Adrenal gland (tissue), 12 donors: ENCODE results near the gene ZNF350. TPM values are rescaled to one million over a fixed set of nuclear protein-coding genes. Genes with fewer than 3 reads are reported as not detected.

Experiments used
- DNase-seq, 7 donors: peaks; one replicate each; pipeline ENCODE4 v3.0.0-alpha.2; 2019 to 2020
- H3K27ac ChIP-seq, 5 donors: fragments of 200-600 bp; sonication (generic) in 4 of 5; 1 replicate in 3 of 5; 2 replicates in 2 of 5; pipeline versions ENCODE4 v1.5.1 to v1.8.0; 2016 to 2020; ENCODE audit warnings: mild to moderate bottlenecking in 1 of 5
- H3K27me3 ChIP-seq: fragments of 200-600 bp; 2 replicates; pipeline ENCODE4 v1.8.0; 2021
- H3K36me3 ChIP-seq, 2 donors: fragments of 200-600 bp; replicated peaks in 1 of 2; 1 replicate in 1 of 2; 2 replicates in 1 of 2; pipeline versions ENCODE4 v1.5.1 to v1.8.0; 2018 to 2022
- H3K4me1 ChIP-seq, 2 donors: fragments of 200-600 bp; replicated peaks in 1 of 2; 1 replicate in 1 of 2; 2 replicates in 1 of 2; pipeline versions ENCODE4 v1.5.1 to v1.8.0; 2018 to 2021
- H3K4me3 ChIP-seq, 4 donors: fragments of 200-600 bp; sonication (generic) in 3 of 4; one replicate each; pipeline ENCODE4 v1.5.1; 2016 to 2018
- H3K9me3 ChIP-seq, 3 donors: fragments of 200-600 bp; sonication (generic) in 1 of 3; replicated peaks in 1 of 3; 1 replicate in 2 of 3; 2 replicates in 1 of 3; pipeline versions ENCODE4 v1.5.1 to v1.8.0; 2016 to 2021
- CTCF ChIP-seq, 6 experiments: fragments of 450-650 bp in 4 of 6; fragments of 200-600 bp in 2 of 6; sonication (generic) in 1 of 6; IDR thresholded peaks; 1 replicate in 5 of 6; 2 replicates in 1 of 6; pipeline versions ENCODE4 v1.5.1 to v1.8.0; 2016 to 2021; ENCODE audit warnings: antibody characterized with exemption in 6 of 6, mild to moderate bottlenecking in 2 of 6, moderate library complexity in 1 of 6
- POLR2A ChIP-seq, 2 donors: fragments of 450-650 bp; IDR thresholded peaks; one replicate each; pipeline ENCODE4 v1.6.1; 2017; ENCODE audit warnings: antibody characterized with exemption in 2 of 2, mild to moderate bottlenecking in 2 of 2, moderate library complexity in 1 of 2
- WGBS, 4 donors: extraction: QIAGEN DNeasy Blood & Tissue Kit in 2 of 4; methylation state at CpG; one replicate each; pipeline versions ENCODE4 v1.1.5 to v1.1.7; 2013 to 2017; 5-methylcytosine and 5-hydroxymethylcytosine counted together
- intact Hi-C, 2 donors: fragments of 100-400 bp; cut with DNase I; formaldehyde crosslinking; loops; one replicate each; pipeline versions ENCODE4 v1.14.1 to v1.15.0; 2022 to 2023
- polyA plus RNA-seq, 3 donors: library from polyadenylated mRNA; stranded (reverse); fragments of 200-250 nt in 2 of 3; fragments of 350-450 nt in 1 of 3; fragmentation: Illumina TruSeq in 1 of 3; extraction: RNeasy Lipid Tissue Mini Kit (QIAGEN cat#74804) in 1 of 3; gene quantifications; one replicate each; pipeline ENCODE4 v1.2.3, GENCODE V29; 2013 to 2014
- total RNA-seq, 9 donors: library from RNA; depleted of rRNA in 4 of 9; stranded (reverse); fragments of >200 nt in 4 of 9; fragments of 120-200 nt in 1 of 9; fragmentation: NEBNext Ultra II Directional in 1 of 9; extraction: Animal tissue kit (Norgen Biotek cat#: 25700) in 1 of 9; gene quantifications; one replicate each; pipeline versions ENCODE4 v1.1.0 to v1.2.4, GENCODE V29; 2013 to 2023
- donor health status: healthy with polysubstance abuse.
- donor health status: Bipolar disorder and iron deficiency.
- donor health status: DM: yes; HTN: yes; CAD: no.
- donor health status: DM: no; HTN: no; CAD: no.
- donor health status: DM: no; HTN: no; CAD: no.
- donor health status: DM: yes; HTN: yes; CAD: no.

ZNF350 gene
- total and polyA plus RNA-seq, 12 donors = 4.5 to 12.8 (median 10.5) TPM

DNA sequence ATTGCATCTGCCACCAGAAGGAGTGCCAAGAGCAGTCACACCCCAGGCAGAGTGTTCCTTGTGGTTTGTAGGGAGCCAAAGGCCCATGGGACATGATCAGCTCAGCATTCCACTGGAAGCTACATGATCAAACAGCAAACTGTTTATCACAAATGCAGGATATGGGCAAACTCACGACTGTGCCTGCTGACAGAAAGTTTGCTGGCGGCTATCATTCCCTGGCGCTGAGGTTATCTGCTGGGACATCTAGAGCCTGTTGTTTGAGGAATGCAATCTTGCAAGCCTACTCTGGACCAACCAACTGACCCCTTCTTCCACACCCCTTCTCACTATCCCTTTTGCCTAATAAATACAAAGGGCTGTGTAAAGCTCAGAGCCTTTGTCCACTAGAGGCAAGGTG lies 67.0 kb downstream of the ZNF350 start:
- Histone ChIP-seq H3K4me3 (no peak overlapping the region), H3K36me3 (no peaks in the 10 kb centered on the region), H3K4me1 (no peaks in the 10 kb centered on the region), H3K27me3 (no peaks in the 10 kb centered on the region), H3K9me3 (peaks cover 0 to 63% (median 7%) of the 10 kb centered on the region in 3 donors), H3K27ac (no peak overlapping the region)
- 81 to 88% (median 84%) methylated on average over 3 of the region's 3 CpGs for WGBS, 4 donors
- intact Hi-C loops = no loop called here
- DNase-seq = no peak
- no peak for TF ChIP-seq CTCF (IDR thresholded peaks at IDR 0.05)
- no peak for TF ChIP-seq POLR2A (IDR thresholded peaks at IDR 0.05)

DNA sequence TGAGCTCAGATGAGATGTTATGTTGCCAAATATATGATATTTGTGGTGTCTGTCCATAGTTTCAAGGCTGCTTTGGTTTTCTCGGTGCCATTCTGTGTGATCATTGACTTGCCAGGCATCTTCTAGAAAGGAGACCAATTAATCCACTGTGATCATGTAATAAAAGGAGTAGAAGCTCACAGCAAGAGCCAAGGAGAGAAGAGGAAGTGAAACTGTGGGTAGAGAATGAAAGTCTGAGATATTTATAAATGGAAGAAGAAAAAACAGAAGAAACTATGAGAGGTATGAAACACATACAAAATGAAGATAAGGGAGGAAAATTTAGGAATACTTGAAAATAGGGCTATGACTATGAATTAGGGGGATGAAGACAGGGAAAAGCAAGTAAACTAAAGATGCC lies 70.5 kb downstream of the ZNF350 start:
- Histone ChIP-seq H3K4me1 (no peaks in the 10 kb centered on the region), H3K36me3 (no peaks in the 10 kb centered on the region), H3K9me3 (peaks cover 0 to 51% (median 11%) of the 10 kb centered on the region in 3 donors), H3K27me3 (no peaks in the 10 kb centered on the region), H3K27ac (no peak overlapping the region), H3K4me3 (no peak overlapping the region)
- WGBS, 4 donors = 86 to 98% (median 92%) methylated on average over 1 of the region's 1 CpG
- intact Hi-C loops = no loop called here
- DNase-seq = no peak
- no peak for TF ChIP-seq POLR2A (IDR thresholded peaks at IDR 0.05)
- TF ChIP-seq CTCF (IDR thresholded peaks at IDR 0.05) = no peak

- DNase-seq = no peak
- Histone ChIP-seq H3K9me3 (peaks cover 0 to 44% (median 11%) of the 10 kb centered on the region in 3 donors), H3K36me3 (no peaks in the 10 kb centered on the region), H3K4me3 (no peak overlapping the region), H3K27me3 (no peaks in the 10 kb centered on the region), H3K4me1 (no peaks in the 10 kb centered on the region), H3K27ac (no peak overlapping the region)
- TF ChIP-seq CTCF (IDR thresholded peaks at IDR 0.05) = no peak
- no peak for TF ChIP-seq POLR2A (IDR thresholded peaks at IDR 0.05)
- WGBS, 4 donors = 69 to 80% (median 75%) methylated on average over 5 of the region's 5 CpGs
- intact Hi-C loops = no loop called here
These were observed 71.2 kb downstream of the ZNF350 start for GRCh38 chr19:51915324-51915867.

Other genes with a start within 250 kb of the ZNF350 start
- gene FPR1, start 235.0 kb downstream of the ZNF350 start, total RNA-seq = 10 to 100 TPM in 6 of 9 donors, 1 to 10 TPM in 1, under 1 TPM in 2; 0.83 to 31.1 (median 19.3) TPM
- 10 to 100 TPM in 1 of 3 donors, 1 to 10 TPM in 2; 1.6 to 13.0 (median 2.3) TPM for gene FPR1, start 235.0 kb downstream of the ZNF350 start, polyA plus RNA-seq
- gene FPR2, start 225.7 kb downstream of the ZNF350 start, total RNA-seq = 1 to 10 TPM in 6 of 9 donors, under 1 TPM in 2, not detected in 1; 0.28 to 5.5 (median 2.8) TPM
- under 1 TPM; 0.24 to 0.97 (median 0.27) TPM for gene FPR2, start 225.7 kb downstream of the ZNF350 start, polyA plus RNA-seq
- 10 to 100 TPM in 7 of 9 donors, 1 to 10 TPM in 2; 1.1 to 33.8 (median 23.9) TPM for gene FPR3, start 191.7 kb downstream of the ZNF350 start, total RNA-seq
- gene FPR3, start 191.7 kb downstream of the ZNF350 start, polyA plus RNA-seq = 10 to 100 TPM in 1 of 3 donors, 1 to 10 TPM in 2; 4.3 to 16.1 (median 5.1) TPM
- gene ZNF577, start 98.9 kb downstream of the ZNF350 start, total RNA-seq = 10 to 100 TPM in 5 of 9 donors, 1 to 10 TPM in 4; 6.2 to 39.8 (median 14.0) TPM
- 10 to 100 TPM; 16.2 to 54.6 (median 52.6) TPM for gene ZNF577, start 98.9 kb downstream of the ZNF350 start, polyA plus RNA-seq
- gene ZNF649, start 81.8 kb downstream of the ZNF350 start, total RNA-seq = 10 to 100 TPM in 5 of 9 donors, 1 to 10 TPM in 4; 2.8 to 16.3 (median 10.4) TPM
- gene ZNF649, start 81.8 kb downstream of the ZNF350 start, polyA plus RNA-seq = 1 to 10 TPM; 2.7 to 9.5 (median 2.9) TPM
- gene ZNF613, start 59.4 kb downstream of the ZNF350 start, total RNA-seq = 10 to 100 TPM in 1 of 9 donors, 1 to 10 TPM in 8; 4.1 to 14.1 (median 5.9) TPM
- 1 to 10 TPM; 3.6 to 7.2 (median 4.9) TPM for gene ZNF613, start 59.4 kb downstream of the ZNF350 start, polyA plus RNA-seq
- 10 to 100 TPM in 8 of 9 donors, 1 to 10 TPM in 1; 7.5 to 30.7 (median 12.4) TPM for gene ZNF615, start 21.4 kb upstream of the ZNF350 start, total RNA-seq
- gene ZNF615, start 21.4 kb upstream of the ZNF350 start, polyA plus RNA-seq = 1 to 10 TPM; 6.3 to 8.2 (median 7.3) TPM
- 1 to 10 TPM; 2.3 to 9.4 (median 7.3) TPM for gene ZNF614, start 41.5 kb upstream of the ZNF350 start, total RNA-seq
- 1 to 10 TPM; 3.3 to 8.2 (median 3.6) TPM for gene ZNF614, start 41.5 kb upstream of the ZNF350 start, polyA plus RNA-seq
- gene ZNF432, start 62.0 kb upstream of the ZNF350 start, total RNA-seq = 10 to 100 TPM in 5 of 9 donors, 1 to 10 TPM in 4; 2.3 to 32.1 (median 11.6) TPM
- gene ZNF432, start 62.0 kb upstream of the ZNF350 start, polyA plus RNA-seq = 10 to 100 TPM; 20.1 to 31.5 (median 26.5) TPM
- gene ZNF841, start 108.9 kb upstream of the ZNF350 start, total RNA-seq = 10 to 100 TPM in 8 of 9 donors, 1 to 10 TPM in 1; 9.2 to 34.1 (median 21.4) TPM
- gene ZNF841, start 108.9 kb upstream of the ZNF350 start, polyA plus RNA-seq = 10 to 100 TPM; 15.2 to 29.2 (median 16.7) TPM
- 10 to 100 TPM in 8 of 9 donors, 1 to 10 TPM in 1; 7.0 to 55.4 (median 15.6) TPM for gene ZNF616, start 153.1 kb upstream of the ZNF350 start, total RNA-seq
- 10 to 100 TPM in 1 of 3 donors, 1 to 10 TPM in 2; 5.2 to 42.8 (median 5.6) TPM for gene ZNF616, start 153.1 kb upstream of the ZNF350 start, polyA plus RNA-seq
- gene ZNF836, start 184.8 kb upstream of the ZNF350 start, total RNA-seq = 100 to 1,000 TPM in 1 of 9 donors, 10 to 100 TPM in 7, 1 to 10 TPM in 1; 7.4 to 180 (median 36.0) TPM
- gene ZNF836, start 184.8 kb upstream of the ZNF350 start, polyA plus RNA-seq = 10 to 100 TPM; 13.2 to 61.2 (median 15.1) TPM
- gene PPP2R1A, start 203.2 kb upstream of the ZNF350 start, total RNA-seq = 1,000 to 10,000 TPM in 1 of 9 donors, 100 to 1,000 TPM in 8; 161 to 1,330 (median 354) TPM
- 100 to 1,000 TPM; 349 to 638 (median 554) TPM for gene PPP2R1A, start 203.2 kb upstream of the ZNF350 start, polyA plus RNA-seq